Hepatocyte (in vitro differentiated cells): ENCODE results near the gene HNRNPA0.

ENCODE experiments used
- CTCF ChIP-seq: fragments of 200-600 bp; sonication (generic); IDR thresholded peaks from 2 replicates; pipeline ENCODE4 v1.5.1; 2016; ENCODE audit warnings: antibody characterized with exemption, mild to moderate bottlenecking; ENCODE audit not compliant: poor library complexity
- EZH2 ChIP-seq: fragments of 200-600 bp; sonication (generic); IDR thresholded peaks from 2 replicates; pipeline ENCODE4 v1.6.1; 2016; ENCODE audit warnings: antibody characterized with exemption, mild to moderate bottlenecking, borderline replicate concordance

DNA sequence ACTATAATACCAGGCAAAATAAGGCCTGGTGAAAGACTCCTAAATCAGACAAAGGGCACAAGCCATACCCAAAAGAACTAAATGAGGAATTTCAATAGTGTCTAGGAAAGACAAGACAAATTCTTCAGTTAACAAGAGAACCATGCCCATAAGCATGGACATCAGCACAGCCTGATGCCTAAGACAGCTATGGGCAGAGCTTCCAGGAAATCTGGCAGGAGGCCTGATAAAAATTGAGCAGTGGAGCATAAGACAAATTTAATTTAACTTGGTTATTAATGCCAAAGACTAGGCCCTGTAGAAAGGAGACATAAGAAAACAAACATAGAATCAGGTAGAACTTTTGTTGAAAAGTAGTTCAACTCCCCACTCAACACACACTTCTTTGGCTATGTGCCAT, 35.6 kb downstream of the HNRNPA0 start:
- TF ChIP-seq CTCF (no peak), EZH2 (no peak)
